Neural cell (in vitro differentiated cells): Measurements from ENCODE around the gene MDM1.

Experiments used
- EP300 ChIP-seq: fragments of 450-650 bp; conservative IDR thresholded peaks from 2 replicates; pipeline ENCODE4 v1.6.1; 2014; ENCODE audit warnings: antibody characterized with exemption, mild to moderate bottlenecking, moderate library complexity; ENCODE audit not compliant: poor library complexity, severe bottlenecking
- RAD21 ChIP-seq: fragments of 450-650 bp; conservative IDR thresholded peaks from 2 replicates; pipeline ENCODE4 v1.6.1; 2014; ENCODE audit warnings: antibody characterized with exemption, mild to moderate bottlenecking, moderate library complexity
- TAF1 ChIP-seq: IDR thresholded peaks from 2 replicates; pipeline ENCODE4 v1.6.1; 2012; ENCODE audit warnings: low read depth
- TF ChIP-seq, protein P1 (sequence below): fragments of 450-650 bp; IDR thresholded peaks from 2 replicates; pipeline ENCODE4 v1.5.1; 2014; ENCODE audit warnings: antibody characterized with exemption, mild to moderate bottlenecking, moderate library complexity; ENCODE audit not compliant: poor library complexity, severe bottlenecking
- TF ChIP-seq, protein P2 (sequence below): IDR thresholded peaks from 2 replicates; pipeline ENCODE4 v1.6.1; 2012; ENCODE audit warnings: borderline replicate concordance

DNA sequence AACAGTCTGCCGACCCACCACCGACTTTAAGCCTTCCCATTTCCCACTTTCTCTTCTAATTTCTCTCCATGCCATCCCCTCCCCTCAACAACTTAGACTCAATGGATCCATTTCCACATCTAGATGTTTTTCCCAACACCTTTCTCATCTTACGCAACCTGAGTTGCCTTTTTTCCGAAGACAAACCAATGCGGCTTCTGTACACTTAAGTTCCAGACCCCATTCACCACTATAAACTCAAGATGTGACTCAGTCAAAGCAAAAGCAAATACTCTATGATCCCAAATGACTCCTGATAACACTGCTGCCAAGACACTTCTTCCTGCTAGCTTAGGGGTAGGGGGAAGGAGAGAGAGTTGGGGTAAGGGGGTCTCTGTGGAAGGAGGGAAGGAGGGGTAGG is 80.1 kb downstream of the MDM1 start:
- TF ChIP-seq, protein P1, sequence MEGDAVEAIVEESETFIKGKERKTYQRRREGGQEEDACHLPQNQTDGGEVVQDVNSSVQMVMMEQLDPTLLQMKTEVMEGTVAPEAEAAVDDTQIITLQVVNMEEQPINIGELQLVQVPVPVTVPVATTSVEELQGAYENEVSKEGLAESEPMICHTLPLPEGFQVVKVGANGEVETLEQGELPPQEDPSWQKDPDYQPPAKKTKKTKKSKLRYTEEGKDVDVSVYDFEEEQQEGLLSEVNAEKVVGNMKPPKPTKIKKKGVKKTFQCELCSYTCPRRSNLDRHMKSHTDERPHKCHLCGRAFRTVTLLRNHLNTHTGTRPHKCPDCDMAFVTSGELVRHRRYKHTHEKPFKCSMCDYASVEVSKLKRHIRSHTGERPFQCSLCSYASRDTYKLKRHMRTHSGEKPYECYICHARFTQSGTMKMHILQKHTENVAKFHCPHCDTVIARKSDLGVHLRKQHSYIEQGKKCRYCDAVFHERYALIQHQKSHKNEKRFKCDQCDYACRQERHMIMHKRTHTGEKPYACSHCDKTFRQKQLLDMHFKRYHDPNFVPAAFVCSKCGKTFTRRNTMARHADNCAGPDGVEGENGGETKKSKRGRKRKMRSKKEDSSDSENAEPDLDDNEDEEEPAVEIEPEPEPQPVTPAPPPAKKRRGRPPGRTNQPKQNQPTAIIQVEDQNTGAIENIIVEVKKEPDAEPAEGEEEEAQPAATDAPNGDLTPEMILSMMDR, result no peak
- TF ChIP-seq EP300 (no peak), TAF1 (no peak), RAD21 (no peak)
- TF ChIP-seq, protein P2, sequence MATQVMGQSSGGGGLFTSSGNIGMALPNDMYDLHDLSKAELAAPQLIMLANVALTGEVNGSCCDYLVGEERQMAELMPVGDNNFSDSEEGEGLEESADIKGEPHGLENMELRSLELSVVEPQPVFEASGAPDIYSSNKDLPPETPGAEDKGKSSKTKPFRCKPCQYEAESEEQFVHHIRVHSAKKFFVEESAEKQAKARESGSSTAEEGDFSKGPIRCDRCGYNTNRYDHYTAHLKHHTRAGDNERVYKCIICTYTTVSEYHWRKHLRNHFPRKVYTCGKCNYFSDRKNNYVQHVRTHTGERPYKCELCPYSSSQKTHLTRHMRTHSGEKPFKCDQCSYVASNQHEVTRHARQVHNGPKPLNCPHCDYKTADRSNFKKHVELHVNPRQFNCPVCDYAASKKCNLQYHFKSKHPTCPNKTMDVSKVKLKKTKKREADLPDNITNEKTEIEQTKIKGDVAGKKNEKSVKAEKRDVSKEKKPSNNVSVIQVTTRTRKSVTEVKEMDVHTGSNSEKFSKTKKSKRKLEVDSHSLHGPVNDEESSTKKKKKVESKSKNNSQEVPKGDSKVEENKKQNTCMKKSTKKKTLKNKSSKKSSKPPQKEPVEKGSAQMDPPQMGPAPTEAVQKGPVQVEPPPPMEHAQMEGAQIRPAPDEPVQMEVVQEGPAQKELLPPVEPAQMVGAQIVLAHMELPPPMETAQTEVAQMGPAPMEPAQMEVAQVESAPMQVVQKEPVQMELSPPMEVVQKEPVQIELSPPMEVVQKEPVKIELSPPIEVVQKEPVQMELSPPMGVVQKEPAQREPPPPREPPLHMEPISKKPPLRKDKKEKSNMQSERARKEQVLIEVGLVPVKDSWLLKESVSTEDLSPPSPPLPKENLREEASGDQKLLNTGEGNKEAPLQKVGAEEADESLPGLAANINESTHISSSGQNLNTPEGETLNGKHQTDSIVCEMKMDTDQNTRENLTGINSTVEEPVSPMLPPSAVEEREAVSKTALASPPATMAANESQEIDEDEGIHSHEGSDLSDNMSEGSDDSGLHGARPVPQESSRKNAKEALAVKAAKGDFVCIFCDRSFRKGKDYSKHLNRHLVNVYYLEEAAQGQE, result no peak
